Activated CD4-positive, alpha-beta memory T cell treated with anti-CD3 and anti-CD28 coated beads, Interleukin-2, amount 10 ng/mL, durations not matched to agents 7 days and 5 days (primary cell): ENCODE measurements around the gene IQCE. TPM values are rescaled to one million over a fixed set of nuclear protein-coding genes. Genes with fewer than 3 reads are reported as not detected.

Experiments used
- CTCF ChIA-PET: fragments of 350-600 bp; sonication (Branson Sonifier 250); formaldehyde crosslinking; loops from one replicate; lab custom pipeline; 2021; ENCODE audit warnings: antibody characterized with exemption, inconsistent platforms; lab: Charles Lee
- POLR2A ChIA-PET: fragments of 350-600 bp; sonication (Branson Sonifier 250); formaldehyde crosslinking; loops from one replicate; lab custom pipeline; 2021; ENCODE audit warnings: antibody characterized with exemption; lab: Charles Lee
- DNase-seq: peaks from one replicate; pipeline ENCODE4 v3.0.0-alpha.2; 2020
- H3K27ac Mint-ChIP-seq: one replicate; pipeline ENCODE4 v1.8.0; 2021; ENCODE audit warnings: mild to moderate bottlenecking, mixed read lengths
- H3K27me3 Mint-ChIP-seq: one replicate; pipeline ENCODE4 v1.8.0; 2021; ENCODE audit warnings: mixed read lengths
- H3K36me3 Mint-ChIP-seq: one replicate; pipeline ENCODE4 v1.8.0; 2021; ENCODE audit warnings: low read depth, mixed read lengths
- H3K4me1 Mint-ChIP-seq: one replicate; pipeline ENCODE4 v1.8.0; 2021; ENCODE audit warnings: mixed read lengths
- H3K4me3 Mint-ChIP-seq: one replicate; pipeline ENCODE4 v1.8.0; 2021; ENCODE audit warnings: mild to moderate bottlenecking, mixed read lengths
- H3K9me3 Mint-ChIP-seq: one replicate; pipeline ENCODE4 v1.8.0; 2021; ENCODE audit warnings: mixed read lengths
- total RNA-seq, 2 experiments: library from RNA; stranded (reverse); gene quantifications; one replicate each; pipeline ENCODE4 v1.2.3, GENCODE V29; 2021

The IQCE gene, protein sequence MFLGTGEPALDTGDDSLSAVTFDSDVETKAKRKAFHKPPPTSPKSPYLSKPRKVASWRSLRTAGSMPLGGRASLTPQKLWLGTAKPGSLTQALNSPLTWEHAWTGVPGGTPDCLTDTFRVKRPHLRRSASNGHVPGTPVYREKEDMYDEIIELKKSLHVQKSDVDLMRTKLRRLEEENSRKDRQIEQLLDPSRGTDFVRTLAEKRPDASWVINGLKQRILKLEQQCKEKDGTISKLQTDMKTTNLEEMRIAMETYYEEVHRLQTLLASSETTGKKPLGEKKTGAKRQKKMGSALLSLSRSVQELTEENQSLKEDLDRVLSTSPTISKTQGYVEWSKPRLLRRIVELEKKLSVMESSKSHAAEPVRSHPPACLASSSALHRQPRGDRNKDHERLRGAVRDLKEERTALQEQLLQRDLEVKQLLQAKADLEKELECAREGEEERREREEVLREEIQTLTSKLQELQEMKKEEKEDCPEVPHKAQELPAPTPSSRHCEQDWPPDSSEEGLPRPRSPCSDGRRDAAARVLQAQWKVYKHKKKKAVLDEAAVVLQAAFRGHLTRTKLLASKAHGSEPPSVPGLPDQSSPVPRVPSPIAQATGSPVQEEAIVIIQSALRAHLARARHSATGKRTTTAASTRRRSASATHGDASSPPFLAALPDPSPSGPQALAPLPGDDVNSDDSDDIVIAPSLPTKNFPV
- 10 to 100 TPM; 12.7 to 14.0 TPM for total RNA-seq

DNA sequence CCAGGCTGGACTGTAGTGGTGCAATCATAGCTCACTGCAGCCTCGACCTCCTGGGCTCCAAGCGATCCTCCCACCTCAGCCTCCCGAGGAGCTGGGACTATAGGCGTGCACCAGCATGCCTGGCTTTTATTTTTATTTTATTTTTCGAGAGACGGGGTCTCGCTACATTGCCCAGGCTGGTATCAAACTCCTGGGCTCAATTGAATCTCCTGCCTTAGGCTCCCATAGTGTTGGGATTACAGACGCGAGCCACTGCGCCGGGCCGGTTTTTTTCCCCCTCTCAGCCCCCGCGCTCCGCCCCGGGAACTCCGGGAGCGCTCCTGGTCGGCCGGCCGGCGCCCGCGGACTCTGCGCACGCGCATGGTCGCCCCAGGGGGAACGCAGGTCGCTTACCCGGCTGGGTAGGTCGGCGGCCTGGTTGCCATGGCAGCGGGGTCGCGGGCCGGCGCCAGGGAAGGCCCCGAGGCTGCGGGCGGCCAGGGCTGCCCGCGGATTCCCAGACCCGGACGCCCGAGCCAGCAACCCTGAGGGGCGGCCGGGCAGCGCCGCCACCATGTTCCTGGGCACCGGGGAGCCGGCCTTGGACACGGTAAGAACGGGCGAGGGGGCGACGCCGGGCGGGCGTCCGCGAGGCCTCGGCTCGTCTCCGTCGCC lies at the start of gene IQCE:
Gene IQCE, plus strand, starts transcription at position 351 of the 654 bp plus-strand sequence. Its CDS starts 203 bp downstream, at position 554.
- H3K36me3 Mint-ChIP-seq = peaks cover 5% of the 10 kb centered on the region
- peaks cover 2% of the 10 kb centered on the region for H3K27me3 Mint-ChIP-seq
- ChIA-PET CTCF (interaction anchor here (1.1 to 1.4 kb wide), 2 partner anchors 48 to 151 kb away, joined by 3 to 7 read pairs; no protein-coding TSS in a partner anchor), POLR2A (interaction anchor here (1.0 to 2.0 kb wide), 7 partner anchors 13 to 87 kb away, joined by 3 to 10 read pairs (median 4); no protein-coding TSS in a partner anchor)
- DNase-seq = peak; percentile 93
- peaks cover 40% of the 10 kb centered on the region for H3K4me1 Mint-ChIP-seq
- H3K27ac Mint-ChIP-seq = peak within 1 kb of the TSS; percentile 49
- H3K9me3 Mint-ChIP-seq = no peaks in the 10 kb centered on the region
- peak within 1 kb of the TSS; percentile 76 for H3K4me3 Mint-ChIP-seq

DNA sequence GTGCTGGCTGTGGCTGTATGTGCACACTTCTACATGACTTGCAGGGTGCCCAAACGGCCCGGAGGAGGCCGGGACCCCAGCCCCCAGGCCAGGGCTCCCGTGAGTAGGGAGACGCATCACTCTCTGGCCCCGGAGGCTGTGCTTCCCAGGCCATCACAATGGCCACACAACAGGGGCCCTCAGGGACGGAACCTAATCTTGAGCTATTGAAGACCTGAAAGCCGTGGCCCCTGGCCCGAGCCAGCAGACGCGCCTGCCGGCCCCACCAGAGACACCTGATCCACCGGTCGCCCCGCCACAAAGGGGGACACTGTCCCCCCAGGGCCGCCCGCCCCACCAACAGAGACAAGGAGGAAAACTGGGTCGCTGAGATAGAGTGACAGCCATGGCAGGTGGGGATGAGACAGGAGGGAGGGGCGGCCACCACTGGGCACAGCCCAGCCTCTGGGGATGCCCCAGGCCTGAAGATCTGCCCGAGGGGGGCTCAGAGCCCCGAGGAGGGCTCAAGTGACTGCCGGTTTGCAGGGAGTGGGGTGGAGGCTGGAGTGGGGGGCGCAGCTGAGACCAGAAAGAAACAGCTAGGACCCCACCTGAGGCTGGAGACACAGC lies 49.4 kb upstream of the IQCE start:
- Mint-ChIP-seq H3K4me1 (peaks cover 57% of the 10 kb centered on the region), H3K9me3 (no peaks in the 10 kb centered on the region), H3K27ac (peak overlapping the region; percentile 87), H3K4me3 (peak overlapping the region; percentile 67), H3K36me3 (no peaks in the 10 kb centered on the region), H3K27me3 (no peaks in the 10 kb centered on the region)
- CTCF ChIA-PET = interaction anchor here (0.5 kb wide), 1 partner anchor 45 kb away, joined by 4 read pairs; no protein-coding TSS in a partner anchor
- POLR2A ChIA-PET = interaction anchor here (0.8 to 6.0 kb wide), 5 partner anchors 12 to 103 kb away, joined by 3 to 80 read pairs (median 5); partner anchors contain the start of gene LFNG
- DNase-seq = no peak

DNA sequence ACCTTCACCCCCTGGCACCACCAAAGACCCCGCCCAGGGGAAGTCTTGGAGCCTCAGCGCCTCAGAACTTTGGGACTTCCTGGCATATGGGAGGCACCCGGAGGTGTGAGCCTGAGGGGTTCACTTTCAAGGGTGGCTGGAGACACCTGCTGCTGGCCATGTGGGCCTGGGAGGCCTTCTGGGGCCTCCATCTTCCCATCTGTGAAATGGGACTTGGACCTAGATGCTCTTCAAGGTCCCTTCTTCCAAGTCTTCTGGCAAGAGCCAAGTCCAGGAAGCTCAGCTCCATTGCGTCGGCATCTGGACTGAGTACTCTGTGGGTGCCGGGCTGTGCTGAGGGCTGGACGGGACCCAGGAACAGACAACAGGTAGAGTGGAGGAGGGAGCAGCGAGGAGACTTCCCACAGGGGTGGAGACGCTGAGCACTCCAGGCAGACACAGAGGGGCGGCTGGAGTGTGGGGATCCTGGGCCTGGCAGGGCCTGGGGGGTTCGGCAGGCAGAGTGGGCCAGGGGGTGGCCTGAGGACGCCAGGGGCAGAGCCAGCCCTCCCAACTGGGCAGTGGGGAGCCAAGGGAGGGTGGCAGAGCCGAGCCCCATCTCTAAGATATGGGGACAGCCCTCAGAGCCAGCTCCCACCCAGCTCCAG lies 48.5 kb upstream of the IQCE start:
- CTCF ChIA-PET = interaction anchor here (1.2 to 1.5 kb wide), 3 partner anchors 10 to 49 kb away, joined by 3 to 5 read pairs (median 4); partner anchors contain the start of gene IQCE
- peaks cover 57% of the 10 kb centered on the region for H3K4me1 Mint-ChIP-seq
- no peak for DNase-seq
- H3K27me3 Mint-ChIP-seq = no peaks in the 10 kb centered on the region
- H3K36me3 Mint-ChIP-seq = no peaks in the 10 kb centered on the region
- no peaks in the 10 kb centered on the region for H3K9me3 Mint-ChIP-seq
- H3K4me3 Mint-ChIP-seq = peak overlapping the region; percentile 41
- H3K27ac Mint-ChIP-seq = peak overlapping the region; percentile 83
- POLR2A ChIA-PET = interaction anchor here (0.9 to 6.0 kb wide), 8 partner anchors 11 to 156 kb away, joined by 3 to 80 read pairs (median 4); partner anchors contain the start of gene LFNG

DNA sequence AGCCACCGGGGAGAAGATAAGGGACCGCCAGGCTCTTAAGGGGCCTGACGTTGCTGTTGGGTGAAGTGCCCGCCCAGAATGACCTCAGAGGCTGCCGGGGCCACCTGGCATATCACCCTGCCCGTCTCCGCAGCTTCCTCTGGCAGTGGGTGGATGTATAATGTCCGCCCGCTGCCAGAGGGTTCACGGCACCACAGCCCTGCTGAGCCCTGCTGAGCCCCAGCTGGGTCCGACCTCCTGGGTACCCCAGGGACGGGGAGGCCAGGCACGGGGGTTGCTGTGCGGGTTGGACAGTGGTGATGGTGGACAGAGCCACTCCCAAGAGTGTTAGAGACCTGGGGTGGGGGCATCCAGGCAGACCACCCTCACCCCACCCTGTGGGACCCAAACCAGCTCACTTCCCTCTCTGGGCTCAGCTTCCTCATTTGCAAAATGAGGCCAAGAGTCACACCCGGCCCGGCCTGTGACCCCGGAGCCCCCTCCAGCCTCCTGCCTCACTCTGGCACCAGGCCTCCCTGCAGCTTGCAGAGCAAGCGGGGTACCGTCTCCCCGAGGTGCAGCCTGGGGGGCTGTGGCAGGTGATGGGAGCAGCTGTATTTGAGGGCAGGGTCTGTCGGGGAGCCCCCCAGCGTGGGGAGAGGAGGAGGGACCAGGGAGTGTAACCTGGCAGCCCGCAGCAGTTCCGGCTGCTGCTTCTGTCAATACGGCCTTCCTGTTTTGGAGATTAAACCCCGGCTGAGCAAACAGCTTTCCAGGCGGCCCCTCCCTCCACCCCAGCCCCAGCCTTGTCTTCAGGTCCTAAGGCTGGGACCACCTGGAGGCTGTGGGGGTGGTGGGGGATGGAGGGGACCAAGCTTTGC lies 47.6 kb upstream of the IQCE start:
- no peaks in the 10 kb centered on the region for H3K27me3 Mint-ChIP-seq
- no peaks in the 10 kb centered on the region for H3K9me3 Mint-ChIP-seq
- peak; percentile 76 for DNase-seq
- peak overlapping the region; percentile 63 for H3K4me3 Mint-ChIP-seq
- ChIA-PET CTCF (interaction anchor here (0.6 to 1.5 kb wide), 4 partner anchors 10 to 94 kb away, joined by 3 to 5 read pairs (median 4); partner anchors contain the start of gene IQCE), POLR2A (interaction anchor here (0.9 to 6.0 kb wide), 10 partner anchors 10 to 157 kb away, joined by 3 to 80 read pairs (median 4); partner anchors contain the start of gene LFNG)
- peaks cover 57% of the 10 kb centered on the region for H3K4me1 Mint-ChIP-seq
- H3K36me3 Mint-ChIP-seq = no peaks in the 10 kb centered on the region
- peak overlapping the region; percentile 83 for H3K27ac Mint-ChIP-seq

DNA sequence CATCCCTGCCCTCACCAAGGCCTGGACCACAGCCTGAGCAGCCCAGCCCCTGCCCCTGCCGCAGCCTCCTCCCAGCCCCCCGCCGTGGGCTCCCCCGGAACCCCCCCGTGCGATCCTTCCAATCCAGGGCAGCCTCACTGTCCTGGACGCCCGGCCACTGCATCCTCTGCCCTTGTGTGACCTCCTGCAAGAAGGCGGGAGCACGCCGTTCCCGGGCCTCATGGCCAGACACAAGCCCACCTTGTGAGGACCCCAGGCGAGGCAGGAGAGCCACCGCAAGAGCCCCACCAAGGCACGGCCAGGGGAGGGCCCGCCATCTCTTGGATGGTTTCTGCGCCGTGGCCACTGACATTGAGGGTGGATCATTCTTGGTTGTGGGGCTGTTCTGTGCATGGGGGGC lies 47.0 kb upstream of the IQCE start:
- DNase-seq = no peak
- ChIA-PET CTCF (interaction anchor here (1.2 to 1.5 kb wide), 3 partner anchors 9 to 47 kb away, joined by 3 to 5 read pairs (median 4); partner anchors contain the start of gene IQCE), POLR2A (interaction anchor here (1.1 to 6.0 kb wide), 7 partner anchors 10 to 158 kb away, joined by 3 to 80 read pairs (median 4); partner anchors contain the start of gene LFNG)
- Mint-ChIP-seq H3K27ac (peak overlapping the region; percentile 83), H3K4me3 (peak overlapping the region; percentile 32), H3K4me1 (peaks cover 57% of the 10 kb centered on the region), H3K36me3 (no peaks in the 10 kb centered on the region), H3K9me3 (no peaks in the 10 kb centered on the region), H3K27me3 (peaks cover 3% of the 10 kb centered on the region)

DNA sequence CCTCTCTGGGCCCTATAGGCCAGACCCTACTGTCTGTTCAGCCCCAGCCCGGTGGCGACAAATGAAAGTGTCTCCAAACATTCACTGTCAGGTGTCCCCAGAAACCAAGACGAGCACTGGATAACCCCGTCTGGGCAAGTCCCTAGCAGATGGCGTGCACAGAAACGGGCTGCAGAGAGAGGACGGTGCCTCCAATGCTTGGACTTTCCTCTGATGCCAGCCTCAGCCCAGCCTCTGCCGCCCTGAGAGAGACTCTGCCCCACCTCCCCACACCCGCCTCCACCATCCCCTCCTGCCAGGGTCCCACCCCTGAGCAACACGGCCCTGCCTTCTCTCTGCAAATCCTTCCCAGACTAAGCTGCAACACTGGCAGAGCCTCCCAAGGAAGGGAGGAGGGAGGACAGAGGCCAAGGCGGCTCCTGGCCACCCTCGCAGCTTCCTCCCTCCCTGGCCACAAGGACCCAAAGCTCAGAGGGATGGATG lies 46.6 kb upstream of the IQCE start:
- DNase-seq = no peak
- POLR2A ChIA-PET = interaction anchor here (5.9 to 6.0 kb wide), 2 partner anchors 9 to 16 kb away, joined by 61 to 80 read pairs; partner anchors contain the start of gene LFNG
- H3K27me3 Mint-ChIP-seq = peaks cover 4% of the 10 kb centered on the region
- CTCF ChIA-PET = no interaction called here
- peak overlapping the region; percentile 83 for H3K27ac Mint-ChIP-seq
- H3K4me1 Mint-ChIP-seq = peaks cover 57% of the 10 kb centered on the region
- H3K36me3 Mint-ChIP-seq = no peaks in the 10 kb centered on the region
- H3K9me3 Mint-ChIP-seq = no peaks in the 10 kb centered on the region
- H3K4me3 Mint-ChIP-seq = peak overlapping the region; percentile 32

DNA sequence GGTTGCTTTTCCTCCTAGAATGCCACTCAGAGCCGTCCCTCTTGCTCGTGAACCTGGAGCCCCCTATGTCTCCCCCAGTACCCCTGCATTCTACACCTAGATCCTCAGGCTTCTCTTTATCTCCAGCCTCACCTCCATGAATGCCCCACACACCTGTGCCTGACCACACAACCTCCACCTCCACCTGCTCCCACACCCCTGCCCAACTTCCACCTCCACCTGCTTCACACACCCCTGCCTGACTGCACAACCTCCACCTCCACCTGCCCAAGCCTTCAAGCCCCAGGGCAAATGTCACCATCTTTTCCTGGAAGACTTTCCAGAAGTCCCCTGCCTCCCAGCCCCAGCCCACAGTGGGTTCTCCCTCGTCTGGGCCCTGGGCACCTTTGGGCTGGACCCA lies 46.1 kb upstream of the IQCE start:
- Mint-ChIP-seq H3K4me1 (peaks cover 58% of the 10 kb centered on the region), H3K9me3 (no peaks in the 10 kb centered on the region), H3K27ac (peak overlapping the region; percentile 83), H3K27me3 (peaks cover 7% of the 10 kb centered on the region), H3K4me3 (no peak overlapping the region), H3K36me3 (no peaks in the 10 kb centered on the region)
- DNase-seq = no peak
- ChIA-PET CTCF (no interaction called here), POLR2A (interaction anchor here (5.9 to 6.0 kb wide), 2 partner anchors 9 to 16 kb away, joined by 61 to 80 read pairs; partner anchors contain the start of gene LFNG)

DNA sequence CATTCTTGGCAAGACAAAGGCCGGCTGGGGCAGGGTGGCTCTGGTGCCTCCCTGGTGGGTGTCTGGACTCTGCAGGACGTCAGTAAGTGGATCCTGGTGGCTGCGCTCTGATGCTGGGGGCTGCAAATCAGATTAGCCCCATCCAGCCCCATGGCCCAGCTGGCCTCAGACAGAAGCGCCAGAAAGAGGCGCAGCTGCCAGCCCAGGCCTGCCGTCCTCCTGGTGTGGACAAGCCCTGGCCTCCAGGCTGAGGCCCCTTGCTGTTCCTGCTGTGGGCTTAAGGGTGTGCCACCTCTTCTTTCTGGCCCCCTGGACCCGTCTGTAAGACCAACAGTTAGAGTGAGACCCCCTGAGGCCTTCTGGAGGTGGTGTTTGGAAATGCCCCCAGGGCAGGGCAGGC lies 45.1 kb upstream of the IQCE start:
- Mint-ChIP-seq H3K4me1 (peaks cover 57% of the 10 kb centered on the region), H3K27me3 (peaks cover 10% of the 10 kb centered on the region), H3K27ac (no peak overlapping the region), H3K4me3 (no peak overlapping the region), H3K9me3 (no peaks in the 10 kb centered on the region), H3K36me3 (no peaks in the 10 kb centered on the region)
- ChIA-PET POLR2A (no interaction called here), CTCF (no interaction called here)
- DNase-seq = no peak

DNA sequence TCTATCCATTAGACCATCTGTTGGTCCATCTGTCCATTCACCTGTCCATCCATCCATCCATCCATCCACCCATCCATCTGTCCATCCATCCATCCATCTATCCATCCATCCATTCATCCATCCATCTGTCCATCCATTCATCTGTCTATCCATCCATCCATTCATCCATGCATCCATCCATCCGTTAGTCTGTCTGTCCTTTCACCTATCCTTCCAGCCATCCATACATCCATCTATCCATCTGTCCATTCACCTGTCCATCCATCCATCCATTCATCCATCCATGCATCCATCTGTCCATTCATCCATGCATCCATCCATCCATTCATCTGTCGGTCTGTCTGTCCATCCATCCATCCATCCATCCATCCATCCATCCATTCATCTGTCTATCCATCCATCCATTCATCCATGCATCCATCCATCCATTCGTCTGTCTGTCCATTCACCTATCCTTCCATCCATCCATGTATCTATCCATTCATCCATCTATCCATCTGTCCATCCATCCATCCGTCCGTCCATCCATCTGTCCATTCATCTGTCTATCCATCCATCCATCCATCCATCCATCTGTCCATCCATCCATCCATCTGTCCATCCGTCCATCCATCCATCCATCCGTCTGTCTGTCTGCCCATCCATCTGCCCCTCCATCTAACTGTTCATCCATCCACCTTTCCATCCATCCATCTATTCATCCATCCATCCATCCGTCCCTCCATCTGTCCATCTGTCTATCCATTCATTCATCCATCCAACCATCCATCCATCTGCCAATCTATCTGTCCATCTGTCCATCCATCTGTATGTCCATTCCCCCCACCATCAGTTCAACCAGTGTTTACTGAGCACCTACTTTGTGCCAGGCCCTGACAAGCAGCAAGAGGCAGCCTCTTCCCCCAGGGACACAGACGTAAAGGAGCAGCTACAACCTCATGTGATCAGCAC lies 44.0 kb upstream of the IQCE start:
- Mint-ChIP-seq H3K36me3 (no peaks in the 10 kb centered on the region), H3K27ac (no peak overlapping the region), H3K9me3 (no peaks in the 10 kb centered on the region), H3K4me1 (peaks cover 49% of the 10 kb centered on the region), H3K27me3 (peaks cover 10% of the 10 kb centered on the region), H3K4me3 (no peak overlapping the region)
- no peak for DNase-seq
- ChIA-PET POLR2A (no interaction called here), CTCF (no interaction called here)
